Measurements from ENCODE around the gene DPEP2.

- TF ChIP-seq CTCF (conservative IDR thresholded peaks at IDR 0.05; ENCODE audit: low read depth in 2 of 2) (no peak), REST (IDR thresholded peaks at IDR 0.05; ENCODE audit: unreplicated experiment) (no peak), POLR2AphosphoS5 (IDR thresholded peaks at IDR 0.05; ENCODE audit: low read depth) (no peak), EZH2 (IDR thresholded peaks at IDR 0.05; ENCODE audit: low read depth, unreplicated experiment) (no peak), EZH2phosphoT487 (IDR thresholded peaks at IDR 0.05; ENCODE audit: unreplicated experiment) (no peak), ETS1 (IDR thresholded peaks at IDR 0.05) (no peak), NANOG (IDR thresholded peaks at IDR 0.05; ENCODE audit: borderline replicate concordance) (no peak), CREB1 (CRISPR knock-in tag; IDR thresholded peaks at IDR 0.05; ENCODE audit: low read depth) (no peak), JUNB (IDR thresholded peaks at IDR 0.05; ENCODE audit: unreplicated experiment) (no peak), ZNF331 (CRISPR knock-in tag; IDR thresholded peaks at IDR 0.05; ENCODE audit: low read depth) (no peak), STAT1 (IDR thresholded peaks at IDR 0.05; ENCODE audit: unreplicated experiment) (no peak), ZNF114 (CRISPR knock-in tag; IDR thresholded peaks at IDR 0.05) (no peak)
These were observed 17.1 kb downstream of the DPEP2 start for GRCh38 chr16:67982011-67982696.

Measured in GM23338 (cell line).